GM18502 (cell line): Measurements from ENCODE around the gene TSPAN10.

Experiments
- ATAC-seq: cut with Tn5 transposase; IDR thresholded peaks from one replicate; pipeline ENCODE4 v1.9.1; 2021; ENCODE audit warnings: mild to moderate bottlenecking; ENCODE audit not compliant: unreplicated experiment, poor library complexity

Gene TSPAN10

GRCh38 chr17:81631482-81631881, 5.5 kb upstream of the TSPAN10 start:
- no peak for ATAC-seq

- ATAC-seq: no peak
These were observed 1.6 kb upstream of the TSPAN10 start for GRCh38 chr17:81635431-81635830.

- peak; percentile 13 for ATAC-seq
These were observed 957 bp upstream of the TSPAN10 start for GRCh38 chr17:81635973-81636504.

- ATAC-seq: no peak
These were observed 1.7 kb downstream of the TSPAN10 start for GRCh38 chr17:81638683-81639082.

- no peak for ATAC-seq
These were observed 3.0 kb downstream of the TSPAN10 start for GRCh38 chr17:81640011-81640410.

GRCh38 chr17:81641825-81642489, 5.0 kb downstream of the TSPAN10 start:
- ATAC-seq: no peak

GRCh38 chr17:81644496-81644895, 7.5 kb downstream of the TSPAN10 start:
- ATAC-seq: no peak

- ATAC-seq: no peak
These were observed 8.3 kb downstream of the TSPAN10 start for GRCh38 chr17:81644976-81645952.

GRCh38 chr17:81646869-81647600, 10.0 kb downstream of the TSPAN10 start:
- no peak for ATAC-seq

GRCh38 chr17:81647640-81648012, 10.6 kb downstream of the TSPAN10 start:
- ATAC-seq: no peak

- ATAC-seq: no peak
These were observed 11.2 kb downstream of the TSPAN10 start for GRCh38 chr17:81648013-81648706.

GRCh38 chr17:81648707-81649085, 11.7 kb downstream of the TSPAN10 start:
- no peak for ATAC-seq

- ATAC-seq: no peak
These were observed 14.0 kb downstream of the TSPAN10 start for GRCh38 chr17:81650951-81651350.

GRCh38 chr17:81651692-81652091, 14.7 kb downstream of the TSPAN10 start:
- no peak for ATAC-seq

GRCh38 chr17:81652906-81653771, 16.1 kb downstream of the TSPAN10 start:
- no peak for ATAC-seq

- no peak for ATAC-seq
These were observed 18.6 kb downstream of the TSPAN10 start for GRCh38 chr17:81655378-81656117.

GRCh38 chr17:81656118-81656743, 19.2 kb downstream of the TSPAN10 start, which contains the start of gene PDE6G:
Gene PDE6G, minus strand, starts transcription at chr17:81656542. Its CDS starts 3,237 bp downstream, at chr17:81653305.
- ATAC-seq: no peak

- no peak for ATAC-seq
These were observed 19.8 kb downstream of the TSPAN10 start for GRCh38 chr17:81656835-81657234.
